Heart left ventricle (tissue), 13 donors: ENCODE data around the gene PPA2.

Experiments
- CTCF ChIP-seq, 12 donors: fragments of 200-600 bp; sonication (generic) in 4 of 12; IDR thresholded peaks; one replicate each; pipeline versions ENCODE4 v1.5.0 to v1.8.0; 2018 to 2022; ENCODE audit warnings: antibody characterized with exemption in 12 of 12, mild to moderate bottlenecking in 5 of 12
- POLR2A ChIP-seq, 2 donors: fragments of 450-650 bp; IDR thresholded peaks; one replicate each; pipeline ENCODE4 v1.6.1; 2017; ENCODE audit warnings: antibody characterized with exemption in 2 of 2, mild to moderate bottlenecking in 2 of 2, moderate library complexity in 2 of 2
- donor health status: ischemic (EF 13 %, LVEDD 7.1; RV severe dilation, severe dysfunction).
- donor health status: DM: no; HTN: yes; CAD: no.
- donor health status: DM: no; HTN: no; CAD: no.
- donor health status: ischemic (EF 25% LVEDD 6.9; RV normal size, moderate dysfunction).
- donor health status: ischemic (EF 25% LVEDD 5.7; RV mildly dilated, moderate dysfunction).
- donor health status: ischemic (EF 35%, LVEDD 5.7; RV mildly dilated, moderate dysfunction).
- donor health status: nonischemic (EF 11% LVEDD 7.7; RV severe dilation, severe dysfunction).
- donor health status: DM: yes; HTN: yes; CAD: no.
- donor health status: PGD.
- donor health status: ischemic (EF 29% LVEDD 5.4; RV normal size, mild dysfunction).
- donor health status: nonischemic (EF 23%, LVEDD 6.1; RV moderate dilation, normal function).

GRCh38 chr4:105389167-105389566 lies 84.7 kb downstream of the PPA2 start:
- TF ChIP-seq CTCF (IDR thresholded peaks at IDR 0.05) (no peak), POLR2A (IDR thresholded peaks at IDR 0.05) (no peak)
